ENCODE measurements around the gene GCDH.

The GCDH gene

DNA sequence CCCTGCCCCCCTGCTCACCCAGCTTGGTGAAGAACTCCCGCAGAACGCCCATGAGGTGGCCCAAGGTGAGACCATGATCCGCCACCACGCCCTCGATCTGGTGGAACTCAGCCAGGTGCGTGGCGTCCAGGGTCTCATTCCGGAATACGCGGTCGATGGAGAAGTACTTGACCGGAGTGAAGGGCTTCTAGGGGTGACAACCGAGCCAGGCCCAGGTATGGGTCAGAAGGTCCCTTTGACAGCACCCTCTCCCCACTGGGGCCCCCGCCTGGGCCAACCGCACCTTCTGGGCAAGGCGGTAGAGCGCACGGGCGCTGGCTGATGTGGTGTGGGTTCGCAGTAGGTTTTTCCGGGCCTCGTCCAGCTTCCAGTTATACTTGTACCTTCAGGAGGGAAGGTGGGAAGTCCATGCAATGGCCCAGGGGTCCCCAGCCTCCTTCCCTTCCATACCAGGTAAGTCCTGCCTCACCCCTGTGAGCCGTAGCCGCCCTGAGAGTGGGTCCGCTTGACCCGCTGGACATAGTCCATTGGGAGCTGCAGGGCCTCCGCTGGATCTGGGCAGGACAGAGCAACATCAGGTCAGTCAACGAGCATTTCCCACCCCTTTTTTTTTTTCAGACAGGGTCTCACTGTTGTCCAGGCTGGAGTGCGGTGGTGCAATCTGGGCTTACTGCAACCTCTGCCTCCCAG is 33.8 kb downstream of the GCDH start:
- Histone ChIP-seq H3K9me3 (ENCODE audit: low read depth, low read length) (no peaks in the 10 kb centered on the region), H3K36me3 (ENCODE audit: insufficient read depth, low read length) (peaks cover 60% of the 10 kb centered on the region), H3K27ac (no peak overlapping the region), H3K9ac (ENCODE audit: insufficient read length) (no peak overlapping the region), H3K4me3 (no peak overlapping the region)
- DNase-seq (ENCODE audit: low read depth, low spot score), result no peak
- TF ChIP-seq FOXP2 (optimal IDR thresholded peaks at IDR 0.05; ENCODE audit: control extremely low read depth, extremely low read length, insufficient read depth) (no peak), EZH2 (IDR thresholded peaks at IDR 0.05) (no peak), POLR2AphosphoS5 (IDR thresholded peaks at IDR 0.05; ENCODE audit: borderline replicate concordance, low read depth, low read length) (no peak)

DNA sequence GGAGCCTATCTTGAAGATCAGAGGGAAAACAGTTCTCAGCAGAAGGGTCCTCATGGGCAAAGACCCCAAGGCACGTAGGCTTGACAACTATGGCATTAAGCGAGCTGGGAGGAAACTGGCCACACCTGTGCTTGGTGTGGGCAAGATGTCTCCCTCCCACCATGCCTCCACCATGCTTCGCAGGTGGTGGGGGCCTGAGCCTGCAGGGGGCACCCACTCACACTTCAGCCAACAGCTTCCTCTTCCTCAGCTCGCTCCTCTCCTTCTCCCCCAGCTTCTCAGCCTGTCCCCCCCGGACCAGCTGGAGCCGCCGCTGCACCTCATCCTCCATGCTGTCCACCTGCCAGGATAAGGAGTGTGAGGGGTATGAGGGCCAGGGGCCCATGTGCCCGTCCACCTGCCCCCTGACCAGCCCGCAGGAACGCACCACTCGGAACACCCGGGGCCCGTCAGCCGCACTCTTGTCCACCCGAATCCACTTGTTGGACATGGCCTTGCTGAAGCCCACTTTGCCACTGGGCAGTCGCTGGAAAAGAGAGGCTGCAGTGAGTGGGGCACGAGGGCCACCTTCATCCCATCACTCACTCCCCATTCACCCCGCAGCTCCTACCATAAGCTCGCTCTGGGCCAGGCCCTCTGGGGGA is 39.2 kb downstream of the GCDH start:
- no peak overlapping the region for H3K9ac ChIP-seq (ENCODE audit: insufficient read length)
- no peak overlapping the region for H3K27ac ChIP-seq
- H3K9me3 ChIP-seq (ENCODE audit: low read depth, low read length), result no peaks in the 10 kb centered on the region
- H3K4me3 ChIP-seq, result no peak overlapping the region
- DNase-seq (ENCODE audit: low read depth, low spot score), result no peak
- H3K36me3 ChIP-seq (ENCODE audit: insufficient read depth, low read length), result peaks cover 48% of the 10 kb centered on the region
- no peak for TF ChIP-seq POLR2AphosphoS5 (IDR thresholded peaks at IDR 0.05; ENCODE audit: borderline replicate concordance, low read depth, low read length)
- no peak for TF ChIP-seq FOXP2 (optimal IDR thresholded peaks at IDR 0.05; ENCODE audit: control extremely low read depth, extremely low read length, insufficient read depth)
- no peak for TF ChIP-seq EZH2 (IDR thresholded peaks at IDR 0.05)

DNA sequence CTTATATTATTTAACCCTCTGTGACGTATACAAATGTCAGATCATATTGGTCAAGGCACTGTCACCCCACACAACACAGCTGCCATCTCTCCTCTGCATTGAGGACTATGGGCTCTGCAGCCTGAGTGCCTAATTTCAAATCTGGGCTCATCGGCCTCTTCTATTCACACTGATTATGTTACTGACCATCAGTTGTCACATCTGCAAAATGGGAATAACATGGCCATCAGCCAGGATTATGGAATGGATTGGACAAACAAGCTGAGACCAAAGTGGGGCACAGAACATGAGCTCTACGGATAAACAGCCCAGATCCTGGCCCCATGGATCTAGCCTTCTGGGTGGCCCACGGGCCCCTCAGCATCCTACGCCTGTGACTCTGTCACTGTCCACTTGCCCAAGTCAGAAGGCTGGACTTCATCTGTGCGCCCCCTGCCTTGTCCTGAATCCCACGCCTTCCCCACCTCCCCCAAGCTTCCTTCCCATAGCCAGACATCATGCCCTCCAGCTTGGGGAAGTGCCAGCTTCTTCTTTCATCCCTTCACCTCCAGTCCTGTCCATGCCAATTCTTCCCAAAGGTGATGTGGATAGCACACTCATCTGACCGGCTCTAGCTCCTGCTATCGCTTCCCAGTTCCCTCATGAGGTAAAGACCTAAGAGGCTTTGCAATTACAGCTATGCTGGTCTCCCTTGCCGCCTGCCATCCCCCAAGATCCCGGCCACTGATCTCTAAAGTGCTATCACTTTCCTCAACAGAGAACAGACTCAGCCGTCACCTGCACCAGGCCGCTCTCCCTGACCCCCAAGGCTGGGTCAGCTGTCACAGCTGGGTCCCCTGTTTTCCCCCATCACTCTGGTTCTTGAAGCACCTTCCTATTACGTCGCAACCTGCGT is 41.7 kb downstream of the GCDH start:
- Histone ChIP-seq H3K36me3 (ENCODE audit: insufficient read depth, low read length) (peaks cover 35% of the 10 kb centered on the region), H3K4me3 (peak overlapping the region; percentile 100), H3K27ac (peak overlapping the region; percentile 53; the same call in 1 of the 2 replicates), H3K9me3 (ENCODE audit: low read depth, low read length) (no peaks in the 10 kb centered on the region), H3K9ac (ENCODE audit: insufficient read length) (peak overlapping the region; percentile 95)
- no peak for TF ChIP-seq FOXP2 (optimal IDR thresholded peaks at IDR 0.05; ENCODE audit: control extremely low read depth, extremely low read length, insufficient read depth)
- no peak for TF ChIP-seq POLR2AphosphoS5 (IDR thresholded peaks at IDR 0.05; ENCODE audit: borderline replicate concordance, low read depth, low read length)
- TF ChIP-seq EZH2 (IDR thresholded peaks at IDR 0.05), result no peak
- DNase-seq (ENCODE audit: low read depth, low spot score), result no peak

- no peak for TF ChIP-seq EZH2 (IDR thresholded peaks at IDR 0.05)
- peak; percentile 98 for TF ChIP-seq POLR2AphosphoS5 (IDR thresholded peaks at IDR 0.05; ENCODE audit: borderline replicate concordance, low read depth, low read length)
- Histone ChIP-seq H3K27ac (peak within 1 kb of the TSS; percentile 74; the same call in 1 of the 2 replicates), H3K36me3 (ENCODE audit: insufficient read depth, low read length) (peaks cover 28% of the 10 kb centered on the region), H3K4me3 (peak within 1 kb of the TSS; percentile 100), H3K9ac (ENCODE audit: insufficient read length) (peak within 1 kb of the TSS; percentile 95), H3K9me3 (ENCODE audit: low read depth, low read length) (no peaks in the 10 kb centered on the region)
- peak; percentile 47 for DNase-seq (ENCODE audit: low read depth, low spot score)
These were observed 42.5 kb downstream of the GCDH start, which contains the start of gene FARSA for GRCh38 chr19:12933287-12934072. Gene FARSA, minus strand, starts transcription at chr19:12933711. Its CDS starts 15 bp downstream, at chr19:12933696.

GRCh38 chr19:12935071-12935470 is 44.1 kb downstream of the GCDH start:
- peaks cover 24% of the 10 kb centered on the region for H3K36me3 ChIP-seq (ENCODE audit: insufficient read depth, low read length)
- H3K9me3 ChIP-seq (ENCODE audit: low read depth, low read length), result no peaks in the 10 kb centered on the region
- no peak overlapping the region for H3K27ac ChIP-seq
- H3K4me3 ChIP-seq, result no peak overlapping the region
- H3K9ac ChIP-seq (ENCODE audit: insufficient read length), result no peak overlapping the region
- TF ChIP-seq POLR2AphosphoS5 (IDR thresholded peaks at IDR 0.05; ENCODE audit: borderline replicate concordance, low read depth, low read length) (no peak), FOXP2 (optimal IDR thresholded peaks at IDR 0.05; ENCODE audit: control extremely low read depth, extremely low read length, insufficient read depth) (no peak), EZH2 (IDR thresholded peaks at IDR 0.05) (no peak)
- DNase-seq (ENCODE audit: low read depth, low spot score), result no peak

DNA sequence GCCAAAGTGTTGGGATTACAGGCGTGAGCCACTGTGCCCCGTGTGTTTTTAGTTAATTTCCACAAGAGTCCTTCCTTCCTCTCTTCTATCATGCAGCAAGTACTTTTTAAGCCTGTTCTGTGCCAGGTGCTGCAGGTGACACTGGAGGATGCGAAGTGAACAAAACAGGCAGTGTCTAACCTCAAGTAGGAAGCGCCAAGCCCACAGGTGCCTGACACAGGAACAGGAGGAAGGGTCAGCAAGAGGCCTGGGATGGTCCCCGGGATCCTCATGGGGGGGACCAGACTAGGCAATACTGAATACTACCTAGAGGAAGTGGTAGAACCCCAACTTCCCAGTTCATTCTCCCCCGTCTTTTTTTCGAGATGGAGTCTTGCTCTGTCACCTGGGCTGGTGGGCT is 45.6 kb downstream of the GCDH start:
- no peak overlapping the region; the same call in 1 of the 2 replicates for H3K27ac ChIP-seq

DNA sequence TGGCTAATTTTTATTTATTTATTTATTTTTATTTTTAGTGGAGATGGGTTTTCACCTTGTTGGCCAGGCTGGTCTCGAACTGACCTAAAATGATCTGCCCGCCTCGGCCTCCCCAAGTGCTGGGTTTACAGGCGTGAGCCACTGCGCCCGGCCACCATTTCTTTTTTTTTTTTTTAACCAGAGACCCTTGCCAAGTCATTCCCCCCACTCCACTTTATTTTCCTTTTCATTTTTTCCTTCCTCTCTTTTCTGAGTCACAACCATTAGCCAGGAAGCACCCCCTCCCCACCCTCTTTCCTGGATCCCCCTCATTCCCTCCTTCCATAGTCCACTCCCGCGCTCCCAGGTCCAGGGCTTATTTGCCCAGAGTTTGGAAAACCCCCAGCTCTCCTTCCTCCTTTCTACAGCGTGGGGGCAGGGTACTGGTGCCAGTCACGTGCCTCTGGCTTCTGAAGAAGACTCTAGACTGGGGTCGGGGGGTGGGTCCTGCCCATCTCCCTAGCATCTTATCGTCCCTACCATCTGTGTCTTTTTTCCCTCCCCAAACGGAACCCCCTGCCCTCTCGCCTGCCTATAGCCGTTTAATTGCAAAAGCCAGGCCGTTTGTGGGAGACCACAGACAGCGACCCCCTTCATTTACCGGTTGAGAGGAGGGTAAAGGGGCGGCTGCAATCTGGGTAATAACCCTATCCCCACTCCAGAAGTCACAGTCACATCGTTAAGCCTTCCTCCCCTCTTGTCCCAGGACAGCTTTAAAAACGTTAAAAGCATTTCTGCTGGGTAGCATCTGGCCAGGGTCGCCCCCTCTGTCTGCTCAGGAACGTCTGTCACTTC is 46.4 kb downstream of the GCDH start:
- H3K36me3 ChIP-seq (ENCODE audit: insufficient read depth, low read length), result peaks cover 33% of the 10 kb centered on the region
- peak overlapping the region; percentile 94 for H3K4me3 ChIP-seq
- H3K9ac ChIP-seq (ENCODE audit: insufficient read length), result peak overlapping the region; percentile 70
- H3K9me3 ChIP-seq (ENCODE audit: low read depth, low read length), result no peaks in the 10 kb centered on the region
- no peak for DNase-seq (ENCODE audit: low read depth, low spot score)
- no peak for TF ChIP-seq FOXP2 (optimal IDR thresholded peaks at IDR 0.05; ENCODE audit: control extremely low read depth, extremely low read length, insufficient read depth)
- TF ChIP-seq POLR2AphosphoS5 (IDR thresholded peaks at IDR 0.05; ENCODE audit: borderline replicate concordance, low read depth, low read length), result no peak
- no peak for TF ChIP-seq EZH2 (IDR thresholded peaks at IDR 0.05)
- peak overlapping the region; percentile 73 for H3K27ac ChIP-seq

More for the DNA sequence above, 45.6 kb downstream of the GCDH start:
- Histone ChIP-seq H3K4me3 (no peak overlapping the region), H3K36me3 (ENCODE audit: insufficient read depth, low read length) (peaks cover 29% of the 10 kb centered on the region), H3K9ac (ENCODE audit: insufficient read length) (no peak overlapping the region), H3K9me3 (ENCODE audit: low read depth, low read length) (no peaks in the 10 kb centered on the region)
- no peak for DNase-seq (ENCODE audit: low read depth, low spot score)
- TF ChIP-seq EZH2 (IDR thresholded peaks at IDR 0.05), result no peak
- TF ChIP-seq FOXP2 (optimal IDR thresholded peaks at IDR 0.05; ENCODE audit: control extremely low read depth, extremely low read length, insufficient read depth), result no peak
- TF ChIP-seq POLR2AphosphoS5 (IDR thresholded peaks at IDR 0.05; ENCODE audit: borderline replicate concordance, low read depth, low read length), result no peak

Measured in SK-N-MC (cell line).